ENCODE results near the gene GBP6. TPM values are rescaled to one million over a fixed set of nuclear protein-coding genes. Genes with fewer than 3 reads are reported as not detected.

Gene GBP6
- polyA plus RNA-seq, 1 experiment = not detected

- TF ChIP-seq CTCF (IDR thresholded peaks at IDR 0.05; ENCODE audit: insufficient read depth, low read depth, low read length) = no peak
- Histone ChIP-seq H3K27me3 (ENCODE audit: control insufficient read depth, insufficient read depth, low read length) (no peaks in the 10 kb centered on the region), H3K4me3 (ENCODE audit: low read depth, low read length) (no peak overlapping the region), H3K36me3 (ENCODE audit: control insufficient read depth, insufficient read depth, low read length) (no peaks in the 10 kb centered on the region)
- ChIA-PET POLR2A (no interaction called here), CTCF (no interaction called here)
- DNase-seq (ENCODE audit: low read depth) = no peak
Observed at GRCh38 chr1:89352421-89352820, 11.4 kb upstream of the GBP6 start.

GRCh38 chr1:89354205-89354604, 9.7 kb upstream of the GBP6 start:
- H3K4me3 ChIP-seq (ENCODE audit: low read depth, low read length) = no peak overlapping the region
- ChIA-PET CTCF (no interaction called here), POLR2A (no interaction called here)
- no peak for TF ChIP-seq CTCF (IDR thresholded peaks at IDR 0.05; ENCODE audit: insufficient read depth, low read depth, low read length)
- H3K27me3 ChIP-seq (ENCODE audit: control insufficient read depth, insufficient read depth, low read length) = no peaks in the 10 kb centered on the region
- no peak for DNase-seq (ENCODE audit: low read depth)
- H3K36me3 ChIP-seq (ENCODE audit: control insufficient read depth, insufficient read depth, low read length) = no peaks in the 10 kb centered on the region

- Histone ChIP-seq H3K27me3 (ENCODE audit: control insufficient read depth, insufficient read depth, low read length) (no peaks in the 10 kb centered on the region), H3K4me3 (ENCODE audit: low read depth, low read length) (no peak overlapping the region), H3K36me3 (ENCODE audit: control insufficient read depth, insufficient read depth, low read length) (no peaks in the 10 kb centered on the region)
- ChIA-PET CTCF (no interaction called here), POLR2A (no interaction called here)
- no peak for TF ChIP-seq CTCF (IDR thresholded peaks at IDR 0.05; ENCODE audit: insufficient read depth, low read depth, low read length)
- DNase-seq (ENCODE audit: low read depth) = no peak
Observed at GRCh38 chr1:89355056-89355455, 8.8 kb upstream of the GBP6 start.

- POLR2A ChIA-PET = no interaction called here
- H3K27me3 ChIP-seq (ENCODE audit: control insufficient read depth, insufficient read depth, low read length) = no peaks in the 10 kb centered on the region
- no peak for TF ChIP-seq CTCF (IDR thresholded peaks at IDR 0.05; ENCODE audit: insufficient read depth, low read depth, low read length)
- peak; percentile 3 for DNase-seq (ENCODE audit: low read depth)
- no peaks in the 10 kb centered on the region for H3K36me3 ChIP-seq (ENCODE audit: control insufficient read depth, insufficient read depth, low read length)
- CTCF ChIA-PET = interaction anchor here (0.6 to 3.7 kb wide), 7 partner anchors 224 to 383 kb away, joined by 3 to 13 read pairs (median 4); no protein-coding TSS in a partner anchor
- no peak overlapping the region for H3K4me3 ChIP-seq (ENCODE audit: low read depth, low read length)
Observed at GRCh38 chr1:89356658-89357400, 7.0 kb upstream of the GBP6 start.

GRCh38 chr1:89358287-89358893, 5.5 kb upstream of the GBP6 start:
- peak; percentile 5 for DNase-seq (ENCODE audit: low read depth)
- CTCF ChIA-PET = interaction anchor here (0.6 to 3.7 kb wide), 18 partner anchors 9 to 385 kb away, joined by 3 to 26 read pairs (median 4); no protein-coding TSS in a partner anchor
- H3K27me3 ChIP-seq (ENCODE audit: control insufficient read depth, insufficient read depth, low read length) = no peaks in the 10 kb centered on the region
- no peak overlapping the region for H3K4me3 ChIP-seq (ENCODE audit: low read depth, low read length)
- no peaks in the 10 kb centered on the region for H3K36me3 ChIP-seq (ENCODE audit: control insufficient read depth, insufficient read depth, low read length)
- peak; percentile 81 for TF ChIP-seq CTCF (IDR thresholded peaks at IDR 0.05; ENCODE audit: insufficient read depth, low read depth, low read length)
- POLR2A ChIA-PET = no interaction called here
